ENCODE measurements around the gene VIT. TPM values are rescaled to one million over a fixed set of nuclear protein-coding genes. Genes with fewer than 3 reads are reported as not detected.

Gene VIT
- polyA plus RNA-seq, 3 donors: not detected

DNA sequence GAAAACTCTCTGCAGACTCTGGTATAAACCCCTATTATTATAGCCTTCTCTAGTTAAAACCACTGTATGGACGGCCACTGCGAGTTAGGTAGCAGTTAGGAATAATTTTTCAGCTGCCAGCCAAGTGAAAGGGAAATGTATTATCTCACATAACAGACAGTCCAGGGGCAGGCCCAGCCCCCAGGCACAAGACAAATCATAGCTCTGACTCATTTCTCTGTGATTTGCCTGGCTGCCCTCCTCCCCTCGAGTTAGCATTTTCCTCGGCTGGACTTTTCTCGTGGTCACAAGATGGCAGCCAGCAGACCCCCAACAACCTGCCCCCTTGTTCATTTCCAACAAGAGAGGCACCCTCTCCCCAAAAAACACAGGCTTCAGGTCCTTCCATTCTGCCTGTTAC lies 10.5 kb downstream of the VIT start:
- Histone ChIP-seq H4K20me1 (ENCODE audit: insufficient read depth, low read length) (no peaks in the 10 kb centered on the region), H3K9me3 (replicated peaks in 1 of 2; ENCODE audit: control insufficient read depth in 1 of 2, insufficient read depth in 1 of 2, low read length in 2 of 2) (peaks cover 0 to 8% of the 10 kb centered on the region in 2 donors), H3K4me1 (ENCODE audit: control insufficient read depth in 1 of 2, insufficient read depth in 2 of 2, low read length in 2 of 2) (peaks cover 16 to 22% of the 10 kb centered on the region in 2 donors), H2AFZ (ENCODE audit: insufficient read depth, low read depth, low read length, poor library complexity, severe bottlenecking) (no peak overlapping the region), H3K9ac (ENCODE audit: insufficient read depth, low read length, poor library complexity, severe bottlenecking) (no peak overlapping the region), H3K4me2 (replicated peaks; ENCODE audit: extremely low read depth, low read length, poor library complexity, severe bottlenecking) (no peak overlapping the region), H3K36me3 (replicated peaks in 1 of 2; ENCODE audit: control insufficient read depth in 1 of 2, insufficient read depth in 2 of 2, low read length in 2 of 2) (no peaks in the 10 kb centered on the region), H3K79me2 (ENCODE audit: insufficient read depth, low read length) (no peaks in the 10 kb centered on the region), H3K27me3 (ENCODE audit: control insufficient read depth in 2 of 2, insufficient read depth in 2 of 2, low read length in 2 of 2) (no peaks in the 10 kb centered on the region), H3K27ac (ENCODE audit: low read depth in 1 of 2, low read length in 2 of 2) (no peak overlapping the region), H3K4me3 (replicated peaks in 1 of 3; ENCODE audit: low read depth in 2 of 3, low read length in 3 of 3) (no peak overlapping the region)
- peak overlapping the region in 1 of 7 donors; percentile 83 for H3K27ac Mint-ChIP-seq
- H3K36me3 Mint-ChIP-seq: no peaks in the 10 kb centered on the region
- H3K4me3 Mint-ChIP-seq: no peak overlapping the region
- H3K4me1 Mint-ChIP-seq: peaks cover 28% of the 10 kb centered on the region
- WGBS (ENCODE audit: insufficient coverage): 87% methylated on average over 3 of the region's 5 CpGs
- intact Hi-C loops (cut with micrococcal nuclease): no loop called here
- TF ChIP-seq, protein P1, sequence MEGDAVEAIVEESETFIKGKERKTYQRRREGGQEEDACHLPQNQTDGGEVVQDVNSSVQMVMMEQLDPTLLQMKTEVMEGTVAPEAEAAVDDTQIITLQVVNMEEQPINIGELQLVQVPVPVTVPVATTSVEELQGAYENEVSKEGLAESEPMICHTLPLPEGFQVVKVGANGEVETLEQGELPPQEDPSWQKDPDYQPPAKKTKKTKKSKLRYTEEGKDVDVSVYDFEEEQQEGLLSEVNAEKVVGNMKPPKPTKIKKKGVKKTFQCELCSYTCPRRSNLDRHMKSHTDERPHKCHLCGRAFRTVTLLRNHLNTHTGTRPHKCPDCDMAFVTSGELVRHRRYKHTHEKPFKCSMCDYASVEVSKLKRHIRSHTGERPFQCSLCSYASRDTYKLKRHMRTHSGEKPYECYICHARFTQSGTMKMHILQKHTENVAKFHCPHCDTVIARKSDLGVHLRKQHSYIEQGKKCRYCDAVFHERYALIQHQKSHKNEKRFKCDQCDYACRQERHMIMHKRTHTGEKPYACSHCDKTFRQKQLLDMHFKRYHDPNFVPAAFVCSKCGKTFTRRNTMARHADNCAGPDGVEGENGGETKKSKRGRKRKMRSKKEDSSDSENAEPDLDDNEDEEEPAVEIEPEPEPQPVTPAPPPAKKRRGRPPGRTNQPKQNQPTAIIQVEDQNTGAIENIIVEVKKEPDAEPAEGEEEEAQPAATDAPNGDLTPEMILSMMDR (IDR thresholded peaks at IDR 0.05): no peak
- no peaks in the 10 kb centered on the region for H3K27me3 Mint-ChIP-seq (ENCODE audit: low read depth in 3 of 3)
- DNase-seq: no peak
- H3K9me3 Mint-ChIP-seq: peaks cover 2 to 7% (median 4%) of the 10 kb centered on the region in 7 donors

DNA sequence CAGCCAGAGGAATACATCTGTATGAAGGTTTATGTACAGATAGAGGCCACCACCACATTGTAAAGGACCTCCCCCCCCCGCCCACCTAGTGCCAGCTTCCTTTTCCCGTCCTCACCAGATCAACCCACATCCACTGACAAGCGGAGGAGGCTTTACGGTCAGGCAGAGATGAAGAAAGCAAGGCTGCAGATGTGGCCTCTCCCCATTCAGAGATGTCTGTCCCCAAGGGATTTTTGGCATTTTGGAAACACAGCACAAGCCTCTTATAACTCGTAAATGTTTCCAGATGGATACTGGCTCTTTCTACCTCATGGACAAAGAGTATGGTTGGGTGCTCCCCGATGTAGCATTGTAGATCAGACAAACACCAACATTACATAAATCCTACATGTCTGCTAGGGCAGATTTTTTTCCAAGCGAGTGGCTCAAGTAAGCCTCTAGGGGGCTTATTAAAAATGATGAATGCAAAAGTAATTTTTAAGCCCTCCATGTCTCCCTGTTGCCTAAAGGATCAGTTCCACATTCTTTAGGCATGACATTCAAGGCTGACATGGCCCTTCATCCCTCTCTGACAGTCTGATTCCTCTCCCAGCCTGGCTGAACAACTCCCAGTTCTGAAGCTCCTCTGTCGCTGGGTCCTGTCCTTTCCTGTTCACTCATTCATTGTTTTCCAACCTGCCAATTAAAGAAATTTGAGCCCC lies 11.7 kb downstream of the VIT start:
- H3K4me1 ChIP-seq (ENCODE audit: control insufficient read depth in 1 of 2, insufficient read depth in 2 of 2, low read length in 2 of 2): peaks cover 16 to 20% of the 10 kb centered on the region in 2 donors
- peaks cover 0 to 8% of the 10 kb centered on the region in 2 donors for H3K9me3 ChIP-seq (replicated peaks in 1 of 2; ENCODE audit: control insufficient read depth in 1 of 2, insufficient read depth in 1 of 2, low read length in 2 of 2)
- no peak overlapping the region for H3K4me2 ChIP-seq (replicated peaks; ENCODE audit: extremely low read depth, low read length, poor library complexity, severe bottlenecking)
- Mint-ChIP-seq H3K36me3 (no peaks in the 10 kb centered on the region), H3K4me1 (peaks cover 24% of the 10 kb centered on the region), H3K27ac (no peak overlapping the region), H3K27me3 (ENCODE audit: low read depth in 3 of 3) (no peaks in the 10 kb centered on the region), H3K4me3 (no peak overlapping the region), H3K9me3 (peaks cover 2 to 8% (median 4%) of the 10 kb centered on the region in 7 donors)
- H3K36me3 ChIP-seq (replicated peaks in 1 of 2; ENCODE audit: control insufficient read depth in 1 of 2, insufficient read depth in 2 of 2, low read length in 2 of 2): no peaks in the 10 kb centered on the region
- no peak for DNase-seq
- H3K79me2 ChIP-seq (ENCODE audit: insufficient read depth, low read length): no peaks in the 10 kb centered on the region
- WGBS (ENCODE audit: insufficient coverage): 38% methylated on average over 4 of the region's 8 CpGs
- H2AFZ ChIP-seq (ENCODE audit: insufficient read depth, low read depth, low read length, poor library complexity, severe bottlenecking): no peak overlapping the region
- intact Hi-C loops (cut with micrococcal nuclease): no loop called here
- TF ChIP-seq, protein P1 (IDR thresholded peaks at IDR 0.05): no peak
- no peak overlapping the region for H3K27ac ChIP-seq (ENCODE audit: low read depth in 1 of 2, low read length in 2 of 2)
- H3K9ac ChIP-seq (ENCODE audit: insufficient read depth, low read length, poor library complexity, severe bottlenecking): no peak overlapping the region
- H4K20me1 ChIP-seq (ENCODE audit: insufficient read depth, low read length): no peaks in the 10 kb centered on the region
- no peaks in the 10 kb centered on the region for H3K27me3 ChIP-seq (ENCODE audit: control insufficient read depth in 2 of 2, insufficient read depth in 2 of 2, low read length in 2 of 2)
- no peak overlapping the region for H3K4me3 ChIP-seq (replicated peaks in 1 of 3; ENCODE audit: low read depth in 2 of 3, low read length in 3 of 3)
